Psoas muscle (tissue), 8 donors: ENCODE data around the gene LY6G6F. TPM values are rescaled to one million over a fixed set of nuclear protein-coding genes. Genes with fewer than 3 reads are reported as not detected.

ENCODE experiments used
- ATAC-seq, 4 donors: fragments of 200-7000 bp; cut with Tn5 transposase; one replicate each; pipeline ENCODE4 v1.9.1; 2020; ENCODE audit warnings: moderate library complexity in 3 of 4, mild to moderate bottlenecking in 2 of 4
- DNase-seq, 2 donors: peaks; one replicate each; pipeline ENCODE4 v3.0.0-alpha.2; 2020
- H3K27ac ChIP-seq: fragments of 200-600 bp; one replicate; pipeline ENCODE4 v1.8.0; 2022
- H3K27me3 ChIP-seq, 3 donors: fragments of 200-600 bp in 1 of 3; one replicate each; pipeline versions ENCODE4 v1.6.1 to v1.8.0; 2013 to 2022; ENCODE audit warnings: low read length in 2 of 3, mild to moderate bottlenecking in 2 of 3, moderate library complexity in 1 of 3; ENCODE audit not compliant: insufficient read depth in 3 of 3
- H3K36me3 ChIP-seq, 2 donors: fragments of 200-600 bp in 1 of 2; one replicate each; pipeline versions ENCODE4 v1.6.1 to v1.8.0; 2013 to 2022; ENCODE audit warnings: low read depth in 1 of 2, mild to moderate bottlenecking in 1 of 2, moderate library complexity in 1 of 2; ENCODE audit not compliant: insufficient read depth in 1 of 2
- H3K4me1 ChIP-seq: fragments of 200-600 bp; one replicate; pipeline ENCODE4 v1.8.0; 2022
- H3K4me3 ChIP-seq: fragments of 200-600 bp; one replicate; pipeline ENCODE4 v1.8.0; 2022; ENCODE audit warnings: mild to moderate bottlenecking
- H3K9me3 ChIP-seq: fragments of 200-600 bp; one replicate; pipeline ENCODE4 v1.8.0; 2022
- CTCF ChIP-seq: fragments of 200-600 bp; IDR thresholded peaks from one replicate; pipeline ENCODE4 v1.8.0; 2022; ENCODE audit warnings: antibody characterized with exemption
- WGBS, 3 donors: extraction: QIAGEN DNeasy Blood & Tissue Kit; methylation state at CpG; one replicate each; pipeline versions ENCODE4 v1.1.6 to v1.1.7; 2013; 5-methylcytosine and 5-hydroxymethylcytosine counted together
- intact Hi-C, 2 donors: fragments of 100-400 bp; cut with DNase I; formaldehyde crosslinking; loops; one replicate each; pipeline versions ENCODE4 v1.11.0 to v1.14.2; 2022
- polyA plus RNA-seq, 3 donors: library from polyadenylated mRNA; stranded (reverse); fragments of 200-250 nt; gene quantifications; one replicate each; pipeline ENCODE4 v1.2.3, GENCODE V29; 2013
- total RNA-seq, 4 donors: library from RNA; stranded (reverse); fragmentation: NEBNext Ultra II Directional in 2 of 4; extraction: Animal tissue kit (Norgen Biotek cat#: 25700) in 2 of 4; gene quantifications; one replicate each; pipeline versions ENCODE4 v1.2.1 to v1.2.4, GENCODE V29; 2021 to 2023
- donor health status: healthy with polysubstance abuse.
- donor health status: DM: no; HTN: no; CAD: no; lungs with moderate emphysema.
- donor health status: Bipolar disorder and iron deficiency.
- donor health status: healthy.
- donor health status: DM: yes; HTN: yes; CAD: no.
- donor health status: DM: no; HTN: no; CAD: no.
- donor health status: DM: no; HTN: no; CAD: no.
- donor health status: DM: yes; HTN: yes; CAD: no.

The LY6G6F gene
- total and polyA plus RNA-seq, 7 donors, result 0.05 TPM; not detected in 6

- Histone ChIP-seq H3K4me3 (no peak overlapping the region), H3K4me1 (no peaks in the 10 kb centered on the region), H3K9me3 (no peaks in the 10 kb centered on the region), H3K27ac (no peak overlapping the region), H3K27me3 (no peaks in the 10 kb centered on the region), H3K36me3 (peaks cover 12 to 100% of the 10 kb centered on the region in 2 donors)
- ATAC-seq, result no peak
- no peak for TF ChIP-seq CTCF
- intact Hi-C loops, result no loop called here
- DNase-seq, result no peak
- 82 to 84% (median 83%) methylated on average over 4 of the region's 4 CpGs for whole genome bisulfite sequencing, 3 donors
Measured at GRCh38 chr6:31692353-31692752, 14.3 kb upstream of the LY6G6F start.

- Histone ChIP-seq H3K4me1 (peaks cover 2% of the 10 kb centered on the region), H3K27me3 (no peaks in the 10 kb centered on the region), H3K27ac (no peak overlapping the region), H3K36me3 (peaks cover 12 to 99% of the 10 kb centered on the region in 2 donors), H3K9me3 (no peaks in the 10 kb centered on the region), H3K4me3 (no peak overlapping the region)
- ATAC-seq (no peak), DNase-seq (no peak)
- intact Hi-C loops, result no loop called here
- TF ChIP-seq CTCF, result no peak
- WGBS, 3 donors, result 88 to 91% (median 90%) methylated on average over 9 of the region's 9 CpGs
Measured at GRCh38 chr6:31692886-31693285, 13.8 kb upstream of the LY6G6F start.

GRCh38 chr6:31693535-31693934 is 13.1 kb upstream of the LY6G6F start:
- H3K4me1 ChIP-seq, result peaks cover 7% of the 10 kb centered on the region
- ATAC-seq (no peak), DNase-seq (no peak)
- H3K4me3 ChIP-seq, result no peak overlapping the region
- peaks cover 12 to 99% of the 10 kb centered on the region in 2 donors for H3K36me3 ChIP-seq
- 88 to 93% (median 89%) methylated on average over 6 of the region's 6 CpGs for WGBS, 3 donors
- H3K27me3 ChIP-seq, result no peaks in the 10 kb centered on the region
- no peak overlapping the region for H3K27ac ChIP-seq
- H3K9me3 ChIP-seq, result no peaks in the 10 kb centered on the region
- intact Hi-C loops, result no loop called here
- no peak for TF ChIP-seq CTCF

- 8 to 15% (median 15%) methylated on average over 3 of the region's 3 CpGs for WGBS, 3 donors
- peaks cover 27% of the 10 kb centered on the region for H3K4me1 ChIP-seq
- ATAC-seq, result peak in 1 of 4 donors; percentile 20
- no peaks in the 10 kb centered on the region for H3K27me3 ChIP-seq
- H3K4me3 ChIP-seq, result no peak overlapping the region
- intact Hi-C loops, result no loop called here
- peaks cover 0 to 88% of the 10 kb centered on the region in 2 donors for H3K36me3 ChIP-seq
- H3K27ac ChIP-seq, result peak overlapping the region; percentile 25
- no peaks in the 10 kb centered on the region for H3K9me3 ChIP-seq
- DNase-seq, result no peak
- no peak for TF ChIP-seq CTCF
Measured at GRCh38 chr6:31697555-31697954, 9.1 kb upstream of the LY6G6F start.

GRCh38 chr6:31700740-31701401 is 5.8 kb upstream of the LY6G6F start:
- peak overlapping the region; percentile 98 for H3K27ac ChIP-seq
- intact Hi-C loops, result no loop called here
- H3K4me1 ChIP-seq, result peaks cover 32% of the 10 kb centered on the region
- DNase-seq, result no peak
- H3K27me3 ChIP-seq, result no peaks in the 10 kb centered on the region
- H3K36me3 ChIP-seq, result peaks cover 0 to 55% of the 10 kb centered on the region in 2 donors
- no peaks in the 10 kb centered on the region for H3K9me3 ChIP-seq
- no peak for TF ChIP-seq CTCF
- WGBS, 3 donors, result 85 to 96% (median 89%) methylated on average over 5 of the region's 5 CpGs
- H3K4me3 ChIP-seq, result peak overlapping the region; percentile 78
- no peak for ATAC-seq
